COLO668 (cell line): ENCODE results near the gene KCTD21.
A peak's percentile ranks its signal among the peaks of the same experiment; 100 is the strongest.
"Not testable (repeated sequence)": the region's sequence is repeated elsewhere in the genome, so short reads cannot be mapped to it uniquely, and the experiment has no call there.

Experiments used
- DNase-seq: peaks from one replicate; lab custom pipeline; 2025; ENCODE audit not compliant: unreplicated experiment; lab: John Stamatoyannopoulos, UW

KCTD21 gene

DNA sequence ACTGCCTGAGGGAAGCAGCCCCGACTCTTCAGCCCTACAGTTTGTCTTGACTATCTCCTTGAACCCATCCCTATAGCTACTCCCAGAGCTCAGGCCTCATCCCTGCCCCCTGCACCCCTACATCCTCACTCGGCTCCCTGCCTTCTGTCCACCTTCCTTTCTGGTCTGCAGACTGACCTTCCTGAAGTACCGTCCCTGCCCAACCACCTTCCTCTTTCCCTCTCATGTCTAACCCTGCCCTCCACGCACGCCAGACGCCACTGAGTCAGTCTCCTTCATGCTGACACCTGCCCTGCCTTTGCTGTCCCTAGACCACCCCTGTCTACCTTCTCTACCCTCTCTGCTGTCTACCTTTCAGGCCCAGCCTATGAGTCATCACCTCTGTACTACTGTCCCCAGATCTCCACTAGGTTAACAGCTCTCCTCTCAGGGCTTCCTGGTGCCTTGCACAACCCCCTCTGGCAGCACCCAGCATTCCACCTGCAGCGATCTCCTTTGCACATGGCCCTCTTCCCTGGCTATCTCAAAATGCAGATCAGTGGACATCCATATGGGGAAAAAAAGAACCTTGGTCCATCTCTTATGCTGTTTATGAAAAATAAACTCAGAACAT, 8.9 kb downstream of the KCTD21 start:
- no peak for DNase-seq

GRCh38 chr11:78177216-78177615, 11.2 kb downstream of the KCTD21 start:
- no peak for DNase-seq

- no peak for DNase-seq
These were observed 11.8 kb downstream of the KCTD21 start for GRCh38 chr11:78176605-78177141.

- DNase-seq, result not testable (repeated sequence)
These were observed 12.6 kb downstream of the KCTD21 start for GRCh38 chr11:78175862-78176261.

DNA sequence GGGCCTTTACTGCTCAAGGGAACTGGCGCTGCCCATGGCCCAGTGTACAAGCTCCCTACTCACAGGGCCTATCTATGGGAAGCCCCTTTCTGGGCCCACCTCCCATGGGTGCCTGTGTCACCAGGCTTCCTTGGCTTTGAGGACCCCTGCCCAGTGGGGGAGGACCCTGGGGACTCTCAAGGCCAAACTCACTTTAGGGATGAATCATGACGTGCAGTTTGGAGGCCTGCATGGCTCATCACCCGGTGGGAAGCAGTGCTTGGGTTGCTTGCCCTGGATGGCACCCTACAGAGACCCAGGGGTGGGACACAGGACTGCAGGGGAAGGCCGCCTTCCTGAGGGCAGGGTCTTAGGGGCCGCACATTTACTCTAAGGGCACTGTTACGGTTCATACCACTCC, 16.5 kb downstream of the KCTD21 start:
- no peak for DNase-seq

DNA sequence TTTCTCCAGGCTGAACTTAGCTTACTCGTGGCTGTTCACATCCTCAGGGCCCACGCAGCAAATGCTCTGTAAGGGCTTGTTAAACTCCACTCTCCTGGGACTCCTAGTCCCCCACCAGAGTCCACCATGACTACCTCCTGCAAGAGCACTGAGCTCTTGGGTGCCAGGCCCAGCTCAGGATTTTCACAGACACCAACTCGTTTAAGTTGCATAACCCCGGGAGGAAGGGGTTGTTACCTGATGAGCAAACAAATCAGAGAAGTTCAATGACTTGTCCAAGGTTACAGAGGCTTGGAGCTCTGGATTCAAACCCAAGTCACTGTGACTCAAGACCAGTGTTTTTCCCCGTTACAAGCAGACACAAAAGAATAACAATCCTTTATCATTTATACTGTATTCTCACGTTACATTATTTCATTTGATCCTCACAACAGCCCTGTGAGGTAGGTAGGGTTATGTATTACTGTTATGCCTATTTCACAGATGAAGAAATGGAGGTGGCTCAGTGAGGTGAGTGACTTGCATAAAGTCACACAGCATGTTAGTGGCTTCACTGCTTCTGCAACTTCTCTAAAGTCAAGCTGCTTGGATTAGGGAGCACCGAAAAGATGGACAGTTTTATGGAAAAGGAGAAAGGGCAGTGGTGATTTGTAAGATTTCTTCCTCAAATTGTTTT, 17.4 kb downstream of the KCTD21 start:
- no peak for DNase-seq

DNA sequence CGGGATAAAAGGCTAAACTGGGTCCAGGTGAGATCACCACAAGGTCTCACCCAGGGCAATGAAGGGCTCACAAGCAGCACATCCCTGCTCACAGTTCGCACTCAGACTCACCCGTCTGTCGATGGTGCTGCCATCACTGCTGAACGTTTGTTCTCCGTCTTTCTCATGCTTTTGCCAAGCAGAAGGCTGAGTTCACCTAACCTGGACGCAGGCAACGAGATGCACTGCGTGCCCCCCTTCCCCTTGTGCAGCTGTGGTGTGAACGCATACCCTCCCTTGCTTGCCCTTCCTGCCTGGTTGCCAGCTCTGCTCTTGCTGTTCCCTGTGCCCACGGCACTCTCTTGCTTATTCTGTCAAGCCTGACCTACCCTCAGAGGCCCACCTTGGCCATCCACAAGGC, 18.0 kb downstream of the KCTD21 start:
- DNase-seq, result no peak

DNA sequence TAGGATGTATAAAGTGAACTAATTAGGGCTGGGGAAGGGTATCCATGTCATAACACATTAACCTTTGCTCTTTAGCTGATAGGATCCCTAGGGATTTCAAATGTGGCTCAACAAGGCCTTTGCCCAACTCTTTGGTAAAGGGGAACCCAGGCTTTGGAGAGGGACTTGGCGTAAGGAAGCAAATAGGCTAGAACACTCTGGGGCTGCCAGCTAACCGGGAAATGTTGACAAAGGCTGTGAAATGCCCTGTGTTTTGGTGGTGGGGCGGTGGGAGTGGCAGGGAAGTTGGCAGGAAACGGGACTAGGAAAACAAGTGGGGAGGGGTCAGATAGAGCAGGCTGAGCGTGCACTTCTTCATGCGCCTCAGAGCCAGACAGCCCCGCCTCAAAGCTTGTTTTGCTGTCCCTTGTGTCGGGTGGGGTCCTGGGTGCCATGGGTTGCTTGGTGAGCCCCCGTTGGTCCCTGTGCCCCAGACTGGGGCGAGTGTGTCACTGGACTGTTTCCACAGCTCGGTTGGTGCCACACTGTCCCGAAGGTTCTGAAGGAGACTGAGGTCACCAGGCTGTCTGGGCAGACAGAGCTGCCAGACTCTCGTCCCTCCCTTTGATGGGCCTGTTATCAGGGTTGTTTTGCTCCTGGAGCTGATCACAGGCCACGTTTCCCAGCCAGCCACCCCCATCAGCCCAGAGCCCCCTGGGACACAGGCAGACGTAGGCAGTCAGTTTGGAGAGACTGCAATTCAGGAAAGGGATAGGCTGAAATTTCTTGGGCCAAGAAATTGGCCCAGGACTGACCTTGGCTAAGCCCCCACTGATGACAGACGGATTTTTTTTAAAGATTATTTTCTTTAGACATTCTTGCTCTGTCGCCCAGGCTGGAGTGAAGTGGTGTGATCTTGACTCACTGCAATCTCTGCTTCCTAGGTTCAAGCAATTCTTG, 19.6 kb downstream of the KCTD21 start:
- no peak for DNase-seq

GRCh38 chr11:78166855-78167469, 21.5 kb downstream of the KCTD21 start:
- no peak for DNase-seq

- no peak for DNase-seq
These were observed 24.0 kb downstream of the KCTD21 start for GRCh38 chr11:78164471-78164870.

GRCh38 chr11:78163828-78164227, 24.6 kb downstream of the KCTD21 start:
- DNase-seq, result no peak

DNA sequence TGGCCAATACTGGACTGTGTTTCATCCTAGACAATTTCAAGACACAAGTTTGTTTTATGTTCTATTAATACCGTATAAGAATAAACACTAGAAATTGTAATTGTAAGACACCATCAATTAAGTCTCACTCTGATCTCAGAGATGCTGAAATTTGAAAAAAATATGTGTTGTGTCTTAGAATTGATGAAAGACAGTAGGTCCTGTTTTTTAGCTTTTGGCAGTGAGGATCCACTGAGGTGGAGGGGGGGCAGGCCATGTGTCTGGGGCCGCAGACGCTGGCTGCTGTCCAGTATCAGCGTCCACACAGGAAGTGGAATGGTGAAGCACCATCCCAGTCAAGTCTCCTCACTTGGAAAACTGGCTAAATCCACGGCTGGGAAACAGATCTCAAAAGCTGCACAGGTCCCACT, 26.5 kb downstream of the KCTD21 start:
- no peak for DNase-seq

GRCh38 chr11:78161346-78161745, 27.1 kb downstream of the KCTD21 start:
- no peak for DNase-seq

DNA sequence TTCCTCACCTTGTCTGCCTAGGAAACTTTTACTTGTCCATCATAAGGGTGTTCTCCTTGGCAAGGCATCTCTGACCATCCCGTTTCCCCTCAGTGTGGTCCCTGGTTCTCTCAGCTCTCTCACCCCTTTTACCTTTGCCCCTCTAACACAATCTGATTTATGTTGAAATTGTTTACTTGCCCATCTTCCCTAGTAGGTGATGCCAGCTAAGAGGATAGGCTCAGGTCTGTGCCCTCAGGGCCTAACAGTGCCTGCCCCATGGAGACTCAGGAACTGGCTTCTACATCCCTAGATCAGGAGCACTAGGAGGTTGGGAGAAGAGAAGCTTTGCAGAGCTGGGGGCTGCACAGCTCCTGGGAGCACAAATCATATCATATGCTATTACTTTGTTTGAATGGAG, 27.9 kb downstream of the KCTD21 start:
- DNase-seq, result no peak

DNA sequence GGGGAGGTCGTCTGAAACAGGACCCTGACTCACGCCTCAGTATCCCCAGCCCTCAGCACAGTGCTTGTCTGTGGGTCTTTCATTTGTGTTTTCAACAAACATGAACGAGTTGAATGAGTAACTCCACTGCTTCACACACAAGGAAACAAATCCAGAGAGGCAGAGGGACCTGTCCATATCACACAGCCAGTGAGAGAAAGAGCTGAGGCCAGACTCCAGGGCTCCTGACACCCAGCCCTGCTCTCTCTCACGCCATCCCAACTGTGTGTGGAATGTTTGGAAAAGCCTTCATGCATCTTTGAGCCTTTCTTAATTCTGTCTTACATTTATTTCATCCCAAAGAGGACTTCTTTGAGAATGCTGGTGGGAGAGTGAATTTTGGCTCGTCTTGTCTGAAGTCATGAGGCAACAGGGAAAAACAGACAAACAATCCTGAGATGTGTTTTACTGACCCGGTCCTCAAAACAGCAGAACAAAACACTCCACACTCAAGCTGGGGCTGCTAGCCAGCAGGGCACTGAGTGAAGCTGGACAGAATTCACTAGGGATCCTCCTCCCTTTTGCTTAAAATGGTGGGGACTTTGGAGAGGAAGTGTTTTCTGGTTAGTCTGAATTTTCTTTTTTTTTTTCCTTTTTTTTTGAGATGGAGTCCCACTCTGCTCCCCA, 29.3 kb downstream of the KCTD21 start:
- DNase-seq, result no peak

DNA sequence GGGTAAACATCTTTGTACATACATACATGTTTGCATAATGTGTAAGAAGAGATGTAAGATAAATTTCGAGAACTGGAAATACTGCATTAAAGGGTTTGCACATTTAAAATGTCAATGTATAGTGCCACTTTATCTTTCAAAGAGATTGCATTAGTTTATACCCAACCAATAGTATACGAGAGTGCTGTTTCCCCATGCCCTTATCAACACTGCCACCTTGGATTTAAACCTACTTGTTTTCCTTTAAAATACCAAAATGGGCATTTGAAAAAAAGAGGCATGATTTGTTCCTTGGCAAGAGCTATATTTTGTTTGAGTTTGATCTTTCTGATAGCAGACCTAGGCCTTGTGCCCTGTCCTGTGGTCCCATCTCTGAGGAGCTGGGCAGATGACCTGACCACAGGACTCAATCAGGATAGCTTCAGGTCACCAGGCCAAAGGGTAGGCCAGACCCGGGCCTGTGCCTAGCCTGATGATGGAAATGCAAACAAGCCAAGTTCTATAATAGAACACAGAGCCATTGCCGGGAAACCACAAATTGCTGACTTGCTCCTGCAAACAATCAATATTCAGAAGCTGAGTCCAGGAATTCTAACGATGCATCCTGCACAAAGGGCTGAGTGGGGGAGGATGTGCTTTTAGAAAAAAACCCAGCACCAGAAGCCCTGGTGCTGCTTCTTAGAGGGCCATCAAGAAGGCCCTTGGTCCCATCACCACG, 32.1 kb downstream of the KCTD21 start:
- DNase-seq, result peak; percentile 17

DNA sequence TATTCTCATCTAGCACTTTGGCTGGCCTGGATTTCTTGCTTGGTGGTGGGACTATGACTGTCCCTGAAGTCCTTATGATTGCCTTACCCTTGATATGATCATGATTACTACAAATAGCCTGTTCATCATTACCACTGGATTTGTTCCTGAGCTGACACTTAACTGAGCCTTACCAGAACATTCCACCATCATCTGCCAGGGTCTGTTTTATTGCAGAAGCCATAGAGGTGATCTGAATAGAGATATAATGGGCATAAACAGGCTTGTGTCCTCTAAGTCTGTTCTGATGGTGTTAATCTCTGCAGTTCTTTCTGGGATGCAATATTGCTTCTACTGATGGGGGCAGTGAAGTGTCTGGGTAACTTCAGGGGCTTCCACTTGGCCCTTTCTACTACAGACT, 36.6 kb downstream of the KCTD21 start:
- no peak for DNase-seq

DNA sequence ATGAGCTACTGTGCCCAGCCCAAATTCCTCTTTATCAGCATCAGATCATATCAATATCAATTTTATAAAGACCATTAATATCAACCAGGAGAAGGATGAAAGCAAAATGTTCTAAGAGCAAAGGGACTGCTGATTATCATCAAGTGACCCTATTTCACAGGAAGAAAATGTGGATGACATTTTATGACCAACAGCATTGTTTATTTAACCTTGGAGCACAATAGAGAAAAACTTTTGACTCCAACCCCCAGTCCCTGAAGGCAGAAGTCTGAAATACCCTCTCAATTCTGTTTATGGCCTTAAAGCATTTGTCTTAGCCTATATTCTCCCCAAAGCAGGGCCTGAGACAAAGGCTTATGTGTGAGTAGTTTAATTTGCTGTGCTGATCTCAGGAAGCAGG, 37.7 kb downstream of the KCTD21 start:
- no peak for DNase-seq

DNA sequence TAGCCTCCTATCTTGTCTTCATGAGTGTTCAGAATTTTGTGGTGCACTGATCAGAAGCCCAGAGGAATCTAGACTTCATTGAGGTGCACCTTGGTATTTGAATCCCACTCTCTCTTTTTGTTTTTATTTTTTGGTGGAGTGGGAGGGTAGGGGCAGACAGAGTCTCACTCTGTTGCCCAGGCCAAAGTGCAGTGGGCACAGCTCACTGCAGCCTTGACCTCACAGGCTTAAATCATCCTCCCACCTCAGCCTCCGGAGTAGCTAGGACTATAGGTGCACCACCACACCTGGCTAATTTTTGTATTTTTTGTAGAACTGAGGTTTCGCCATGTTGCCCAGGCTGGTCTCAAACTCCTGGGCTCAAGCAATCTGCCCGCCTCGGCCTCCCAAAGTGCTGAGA, 38.1 kb downstream of the KCTD21 start:
- no peak for DNase-seq

- DNase-seq, result no peak
These were observed 38.8 kb downstream of the KCTD21 start for GRCh38 chr11:78149646-78150045.
